ENCODE measurements around the gene RHOBTB1.
"Not testable (repeated sequence)": the region's sequence is repeated elsewhere in the genome, so short reads cannot be mapped to it uniquely, and the experiment has no call there.

The RHOBTB1 gene

DNA sequence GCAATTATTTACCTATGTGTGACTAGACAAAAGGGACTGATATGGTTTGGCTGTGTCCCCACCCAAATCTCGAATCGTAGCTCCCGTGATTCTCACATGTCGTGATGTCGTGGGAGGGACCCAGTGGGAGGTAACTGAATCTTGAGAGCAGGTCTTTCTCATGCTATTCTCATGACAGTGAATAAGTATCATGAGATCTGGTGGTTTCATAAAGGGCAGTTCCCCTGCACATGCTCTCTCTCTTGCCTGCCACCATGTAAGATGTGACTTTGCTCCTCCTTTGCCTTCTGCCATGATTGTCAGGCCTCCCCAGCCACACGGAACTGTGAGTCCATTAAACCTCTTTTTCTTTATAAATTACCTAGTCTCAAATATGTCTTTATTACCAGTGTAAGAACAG lies 37.2 kb downstream of the RHOBTB1 start:
- not testable (repeated sequence) for DNase-seq (ENCODE audit: low read depth in 2 of 2)

DNA sequence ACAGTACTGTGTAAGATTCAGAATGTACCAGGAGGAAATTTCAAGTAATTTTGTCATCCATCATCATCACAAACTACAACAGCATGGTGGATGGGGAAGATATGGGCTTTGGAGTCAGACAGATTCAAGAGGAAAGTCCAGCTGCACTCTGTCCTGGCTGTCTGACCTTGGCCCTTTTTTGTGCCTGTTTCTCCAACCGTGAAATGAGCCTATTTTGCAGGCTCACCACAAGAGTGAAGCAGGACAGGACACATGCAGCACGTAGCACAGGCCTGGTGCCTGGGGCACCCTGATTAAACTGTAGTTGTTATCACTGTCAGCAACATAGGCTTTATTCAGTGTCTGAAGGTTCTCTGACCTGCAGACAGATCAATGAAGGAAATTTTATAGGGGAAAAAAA lies 37.6 kb downstream of the RHOBTB1 start:
- no peak for DNase-seq (ENCODE audit: low read depth in 2 of 2)

DNA sequence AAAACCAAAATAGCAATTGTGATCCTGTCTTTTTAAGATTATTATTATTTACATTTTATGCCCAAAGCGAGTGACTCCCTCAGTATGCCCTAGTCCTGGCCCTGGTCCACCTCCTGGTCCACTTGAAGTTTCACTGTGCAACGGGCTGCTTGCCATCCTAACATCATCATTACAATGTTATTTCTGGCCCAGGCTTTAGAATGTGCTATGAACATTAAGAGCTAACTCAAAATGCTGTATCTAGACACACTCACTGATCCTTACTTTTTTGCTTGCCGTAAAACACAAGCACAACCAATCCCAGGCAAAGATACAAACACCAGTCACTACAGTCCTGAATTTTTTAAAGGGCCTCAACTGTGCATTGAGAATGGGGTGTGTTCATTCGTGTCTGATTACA lies 38.4 kb downstream of the RHOBTB1 start:
- no peak for DNase-seq (ENCODE audit: low read depth in 2 of 2)

DNA sequence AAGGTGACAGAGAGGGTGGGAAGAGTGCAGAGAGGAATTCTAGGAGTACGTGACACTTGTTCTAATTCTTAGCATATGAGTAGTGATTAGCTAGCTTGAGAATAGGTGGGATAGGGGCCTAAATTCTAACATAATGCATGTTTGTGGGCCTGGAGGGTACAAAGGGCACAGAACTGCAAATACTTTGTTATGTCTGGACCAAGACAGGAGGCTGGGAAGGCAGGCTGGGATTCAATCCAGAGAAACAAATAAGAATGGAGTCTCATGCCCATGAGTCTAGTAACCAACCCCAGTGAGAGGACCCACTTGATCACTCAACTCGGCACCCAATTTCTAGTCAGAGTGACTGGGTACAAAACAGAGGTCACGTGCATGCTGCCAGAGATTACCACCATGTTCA lies 40.9 kb downstream of the RHOBTB1 start:
- no peak for DNase-seq (ENCODE audit: low read depth in 2 of 2)

DNA sequence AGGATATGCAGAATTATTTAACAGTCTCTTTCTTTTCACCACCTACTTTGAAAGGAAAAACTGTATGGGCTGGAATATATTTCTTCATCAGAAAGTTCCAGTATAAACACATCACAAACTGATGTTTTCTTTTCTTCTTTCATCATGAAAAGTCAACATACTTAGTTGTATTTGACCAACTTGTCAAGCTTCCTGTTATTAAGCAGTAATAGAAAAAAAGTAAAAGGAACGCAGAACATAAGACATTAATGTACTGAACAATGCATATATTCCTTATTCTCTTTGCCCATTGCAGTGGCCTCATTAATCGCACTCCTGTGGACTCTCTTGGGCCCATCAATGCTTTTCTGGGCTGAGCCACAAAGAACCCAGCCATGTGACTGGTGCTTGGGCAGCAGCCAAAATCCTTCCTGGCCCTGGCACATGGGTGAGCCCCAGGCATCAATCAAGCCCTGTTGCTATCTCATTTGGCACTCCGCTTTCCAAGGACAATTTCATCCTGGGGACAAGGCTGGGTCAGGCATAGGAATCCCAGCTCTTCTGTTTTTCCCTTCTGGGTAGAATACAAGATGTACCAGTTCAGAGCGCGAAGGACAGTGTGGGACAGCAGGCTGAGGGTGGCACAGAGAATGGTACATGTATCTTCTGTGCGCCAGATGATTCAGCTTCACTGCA lies 42.3 kb downstream of the RHOBTB1 start:
- DNase-seq (ENCODE audit: low read depth in 2 of 2) = no peak

DNA sequence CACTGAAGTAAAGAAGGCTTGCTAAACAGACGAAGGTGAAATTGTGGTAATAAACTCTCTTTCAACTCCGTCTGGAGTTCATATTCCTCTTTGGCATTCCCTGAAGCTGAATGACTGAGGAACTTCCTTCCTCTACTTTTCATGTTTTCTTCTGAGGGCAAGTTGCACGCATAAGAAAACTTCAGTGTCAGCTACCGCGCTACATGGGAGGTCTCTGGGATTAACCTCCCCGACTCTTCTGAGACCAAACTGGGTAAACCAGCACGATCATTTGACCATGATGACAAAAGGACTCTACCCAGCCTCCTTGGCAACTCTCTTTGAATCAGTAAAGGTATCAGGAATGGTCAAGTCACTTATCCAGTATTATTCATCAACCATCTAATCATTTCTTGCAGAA lies 44.7 kb downstream of the RHOBTB1 start:
- no peak for DNase-seq (ENCODE audit: low read depth in 2 of 2)

DNA sequence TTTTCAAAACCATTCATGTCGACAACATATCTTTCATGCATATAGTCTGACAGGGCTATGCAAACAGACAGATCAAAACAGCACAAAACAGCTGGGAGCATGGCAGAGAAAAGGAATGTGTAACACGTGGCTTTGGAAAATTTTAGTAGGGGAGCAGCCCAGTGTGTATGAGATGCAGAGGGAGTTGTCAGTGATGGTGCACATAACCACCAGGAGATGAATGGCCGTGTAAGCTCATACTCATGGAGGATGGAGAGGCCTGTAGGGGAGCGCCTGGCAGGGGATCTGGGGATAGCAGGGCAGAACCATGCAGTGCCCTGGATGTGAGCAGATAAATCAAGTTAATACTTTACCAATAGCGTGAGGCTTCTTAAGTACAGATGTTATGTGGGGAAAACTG lies 45.7 kb downstream of the RHOBTB1 start:
- no peak for DNase-seq (ENCODE audit: low read depth in 2 of 2)

DNA sequence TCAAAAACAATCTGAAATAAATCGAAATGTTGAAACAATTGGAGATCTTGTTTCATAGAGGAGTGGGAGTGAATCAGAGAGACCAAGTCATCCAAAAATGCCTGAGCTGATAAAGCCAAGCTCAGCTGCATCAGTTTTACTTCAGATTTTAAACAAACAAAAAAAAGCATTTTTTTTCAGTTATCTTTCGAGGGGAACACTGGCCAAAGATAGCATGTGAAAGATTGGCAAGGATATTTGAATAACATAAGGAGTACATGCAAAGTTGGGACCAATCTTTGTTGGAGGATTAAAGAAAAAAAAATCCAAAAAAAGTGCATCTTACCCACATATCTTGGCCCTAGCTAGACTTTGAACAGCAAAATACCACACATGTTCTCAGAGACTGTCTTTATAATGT lies 47.2 kb downstream of the RHOBTB1 start:
- DNase-seq (ENCODE audit: low read depth in 2 of 2) = no peak

DNA sequence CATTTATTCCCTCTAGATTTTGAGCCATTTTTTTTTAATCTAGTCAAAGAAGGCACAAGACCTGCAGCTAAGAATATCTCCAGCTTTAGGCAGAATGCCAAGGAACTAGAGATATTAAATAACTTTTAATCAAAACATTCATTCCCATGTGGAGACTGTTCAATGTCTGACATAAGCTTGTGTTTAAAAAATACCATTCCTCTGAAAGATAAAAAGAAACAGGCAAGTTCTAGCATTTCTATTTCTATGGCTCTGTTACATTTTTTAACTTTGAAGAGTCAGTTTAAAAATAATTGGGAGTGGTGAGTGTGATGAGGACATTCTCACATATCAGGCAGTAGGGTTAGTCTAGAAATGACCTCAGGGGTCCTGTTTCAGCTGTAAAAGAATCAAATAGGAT lies 48.0 kb downstream of the RHOBTB1 start:
- DNase-seq (ENCODE audit: low read depth in 2 of 2) = no peak

DNA sequence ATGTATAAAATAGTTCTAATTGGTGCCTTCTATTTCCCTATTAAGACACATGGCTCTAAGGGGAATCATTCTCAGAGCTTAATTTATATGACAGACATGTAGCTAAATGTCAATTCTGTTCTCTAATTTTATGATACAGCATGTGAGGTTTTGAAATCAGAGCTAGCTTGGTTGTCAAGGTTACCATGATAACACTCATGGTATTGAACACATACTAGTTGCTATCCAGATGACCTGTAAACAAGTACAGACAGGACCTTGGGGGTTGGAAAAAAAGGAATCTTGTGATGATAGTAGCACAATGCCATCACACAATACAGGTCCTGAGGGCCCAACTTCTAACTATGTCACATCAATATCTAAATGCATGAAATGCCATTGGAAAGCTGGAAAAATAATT lies 49.2 kb downstream of the RHOBTB1 start:
- no peak for DNase-seq (ENCODE audit: low read depth in 2 of 2)

DNA sequence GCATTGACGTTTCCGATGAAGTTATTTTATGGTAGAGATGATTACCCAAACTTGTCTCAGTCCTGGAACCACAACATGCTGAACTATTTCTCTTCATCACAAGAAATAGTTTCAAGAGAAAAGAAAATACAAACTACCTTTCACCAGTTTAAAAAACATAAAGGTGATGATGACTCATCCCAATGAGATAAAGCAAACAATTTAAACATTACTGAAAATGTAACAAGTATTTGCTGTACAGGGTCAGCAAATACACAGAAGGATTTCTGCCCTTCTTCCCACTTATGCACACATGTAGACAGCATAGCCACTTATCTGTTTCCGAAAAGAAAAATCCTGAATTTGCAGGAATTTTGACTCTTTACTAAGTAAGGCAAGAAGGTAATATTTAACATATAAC lies 50.8 kb downstream of the RHOBTB1 start:
- no peak for DNase-seq (ENCODE audit: low read depth in 2 of 2)

DNA sequence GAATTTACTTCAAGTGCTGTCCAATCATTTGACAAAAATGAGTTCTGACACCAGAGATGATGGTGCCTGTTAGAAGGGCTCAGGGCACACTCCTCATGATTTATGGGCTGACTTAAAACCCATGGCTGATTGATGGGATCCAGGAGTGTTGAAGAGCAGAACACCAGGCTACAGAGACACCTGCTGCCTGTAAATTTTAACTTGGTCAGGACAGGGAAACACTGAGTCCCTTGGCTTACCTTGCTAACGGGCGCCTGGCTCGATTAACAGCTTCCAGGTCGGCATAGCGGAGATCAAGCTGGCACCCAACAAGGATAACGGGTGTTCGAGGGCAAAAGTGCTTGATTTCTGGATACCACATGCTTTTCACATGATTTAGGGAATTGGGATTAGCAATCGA lies 51.4 kb downstream of the RHOBTB1 start:
- DNase-seq (ENCODE audit: low read depth in 2 of 2) = no peak

DNA sequence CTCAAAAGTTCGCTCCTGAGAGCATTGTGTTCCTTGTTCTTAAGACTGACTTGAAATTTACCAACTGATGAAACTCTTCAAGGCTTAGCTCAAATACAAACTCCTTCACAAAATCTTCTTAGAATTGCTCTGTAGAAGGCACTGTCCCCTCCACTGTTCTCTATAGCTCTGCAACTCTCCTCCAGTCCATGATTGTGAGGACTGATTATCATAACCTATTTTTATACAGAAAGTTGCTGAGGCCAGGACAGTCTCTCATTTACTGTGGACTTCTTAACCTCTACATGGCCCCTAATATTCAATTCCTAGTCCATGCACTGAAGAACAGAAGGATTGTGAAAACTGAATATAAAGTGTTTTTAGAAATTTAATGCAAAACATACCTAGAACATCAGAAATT lies 53.2 kb downstream of the RHOBTB1 start:
- DNase-seq (ENCODE audit: low read depth in 2 of 2) = no peak

DNA sequence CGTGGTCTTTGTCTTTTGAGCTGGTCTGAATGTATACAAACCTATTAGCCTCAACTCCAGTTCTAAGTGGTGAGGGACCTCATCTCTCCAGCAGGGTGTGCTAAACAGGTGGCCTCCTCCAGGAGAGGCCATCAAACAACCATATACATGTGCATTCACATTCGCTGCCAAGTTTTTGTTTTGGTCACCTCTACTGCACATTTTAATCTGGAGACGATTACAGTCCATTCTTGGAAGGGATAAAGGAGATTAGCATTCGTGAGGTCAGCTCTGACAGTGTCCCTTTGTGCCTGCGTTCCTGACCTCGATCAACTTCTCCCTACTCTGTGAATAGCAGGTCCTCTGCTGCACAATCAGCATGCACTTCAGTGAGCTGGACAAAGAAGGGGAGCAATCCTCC lies 60.8 kb downstream of the RHOBTB1 start:
- DNase-seq (ENCODE audit: low read depth in 2 of 2) = no peak

DNA sequence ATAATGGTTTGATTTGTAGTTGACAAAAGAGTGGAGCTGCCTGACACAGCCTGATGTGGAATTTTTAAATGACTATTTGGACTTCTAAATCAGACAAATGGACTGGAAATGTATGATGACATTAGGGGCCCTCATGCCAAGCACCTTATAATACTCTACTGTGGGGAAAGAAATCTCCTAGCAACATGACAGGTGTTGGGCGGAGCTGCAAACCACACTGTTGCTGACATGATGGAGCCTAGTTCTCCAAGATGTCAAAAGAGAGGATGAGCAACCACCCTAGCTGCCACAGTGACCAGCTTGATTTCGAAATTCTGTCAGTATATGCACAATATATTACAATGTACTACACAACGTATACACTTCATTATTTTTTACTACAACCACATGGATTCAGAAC lies 65.8 kb downstream of the RHOBTB1 start:
- DNase-seq (ENCODE audit: low read depth in 2 of 2) = no peak

DNA sequence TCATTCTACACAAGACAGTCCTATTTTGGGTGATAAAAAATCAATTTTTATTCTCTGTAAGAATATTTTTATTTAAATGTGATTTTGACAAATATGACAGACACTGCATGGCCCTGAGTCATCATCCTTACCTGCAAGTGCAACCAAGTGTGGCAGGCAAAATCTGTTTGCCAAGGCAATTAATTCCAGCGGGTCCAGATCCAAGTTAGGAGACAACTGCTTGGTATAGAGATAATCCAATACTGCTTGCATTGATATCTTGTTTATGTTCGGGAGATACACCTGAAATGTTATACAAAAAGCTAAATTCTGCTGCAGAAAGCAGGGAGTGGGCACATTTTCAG lies 66.2 kb downstream of the RHOBTB1 start:
- DNase-seq (ENCODE audit: low read depth in 2 of 2) = no peak

DNA sequence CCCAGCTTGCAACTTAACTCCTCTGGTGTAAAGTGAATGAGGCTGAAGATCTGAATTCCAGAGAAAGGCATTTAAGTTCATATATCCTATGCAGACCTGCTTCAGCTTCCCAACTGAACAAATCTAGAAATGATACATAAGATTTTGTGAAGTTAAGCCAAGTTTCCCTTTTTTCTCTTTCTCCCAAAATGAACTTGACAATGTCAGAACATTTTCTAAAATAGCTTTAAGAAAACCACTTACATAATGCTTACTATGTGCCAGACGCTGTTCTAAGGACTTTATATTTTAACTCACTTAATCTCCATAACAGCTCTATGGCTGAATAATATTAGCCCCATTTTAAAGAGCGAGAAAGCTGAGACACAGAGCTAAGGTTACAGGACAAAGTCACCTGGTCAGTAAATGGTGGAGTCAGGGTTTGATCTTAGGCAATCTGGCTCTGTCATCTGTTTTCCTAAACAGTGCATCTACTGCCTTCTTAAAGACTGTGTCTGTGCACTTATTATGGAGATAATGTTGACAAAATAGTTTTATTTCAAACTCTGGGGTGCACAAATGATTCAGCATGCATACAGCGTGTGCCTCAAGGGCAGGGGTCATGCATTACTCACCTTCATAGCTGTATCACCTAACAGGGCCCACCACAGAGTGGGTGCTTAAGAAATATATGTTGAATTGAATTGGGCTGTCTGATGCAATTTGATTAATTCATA lies 66.8 kb downstream of the RHOBTB1 start:
- no peak for DNase-seq (ENCODE audit: low read depth in 2 of 2)

DNA sequence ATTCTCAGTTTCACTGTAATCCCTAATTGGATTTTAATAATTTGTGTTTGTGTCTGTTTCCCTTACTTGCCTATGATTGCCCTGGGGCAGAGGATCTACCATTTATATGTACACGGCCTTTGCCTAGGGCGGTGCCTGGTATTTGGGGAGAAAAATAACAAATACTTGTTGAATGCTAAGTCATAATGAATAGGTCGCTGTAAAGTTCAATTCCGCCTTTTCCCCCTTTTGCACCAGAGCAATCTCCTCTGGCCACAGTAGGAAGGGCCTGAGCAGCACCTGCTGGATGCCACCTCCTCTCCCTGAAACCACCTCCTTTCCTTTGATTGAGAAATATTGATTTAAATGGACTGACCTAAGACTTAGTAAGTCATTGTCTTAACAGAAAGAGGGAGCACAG lies 70.2 kb downstream of the RHOBTB1 start:
- no peak for DNase-seq (ENCODE audit: low read depth in 2 of 2)

DNA sequence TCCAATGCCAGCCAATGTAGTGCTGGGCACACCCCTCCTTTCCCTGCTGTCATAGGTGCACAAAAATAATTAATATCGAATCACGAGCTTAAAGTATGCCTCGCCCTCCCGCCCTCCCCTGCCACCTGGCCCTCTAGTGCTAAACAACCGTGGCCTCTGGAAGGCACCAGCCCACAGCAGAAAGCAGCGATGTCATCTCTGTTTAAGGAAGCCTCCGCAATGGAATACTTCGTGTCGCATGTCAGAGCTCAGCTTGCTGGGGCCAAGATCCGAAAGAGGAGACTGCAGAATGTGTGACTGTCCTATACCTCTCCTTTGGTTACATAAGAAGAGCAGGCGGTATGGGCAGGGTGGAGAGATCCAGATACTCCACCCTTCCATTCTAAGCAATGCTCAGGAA lies 71.5 kb downstream of the RHOBTB1 start:
- DNase-seq (ENCODE audit: low read depth in 2 of 2) = no peak

DNA sequence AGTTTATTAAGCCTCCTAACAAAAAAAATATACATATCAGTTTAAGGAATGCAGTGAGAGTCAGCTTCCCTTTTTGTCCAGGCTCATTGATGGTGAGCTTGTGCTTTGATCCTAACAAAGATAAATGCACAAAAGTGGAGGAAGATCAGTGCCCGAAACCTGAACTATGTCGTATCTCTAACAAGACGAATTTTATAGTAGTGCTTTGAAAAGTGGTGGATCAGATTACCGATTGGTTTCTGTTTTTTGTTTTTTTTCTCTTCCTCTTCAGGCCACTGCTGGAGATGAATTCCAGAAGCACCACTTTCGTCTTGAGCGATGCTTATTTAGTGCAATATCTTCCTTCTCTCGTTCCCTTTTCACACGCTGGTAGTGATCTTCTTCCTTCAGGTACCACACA lies 72.8 kb downstream of the RHOBTB1 start:
- DNase-seq (ENCODE audit: low read depth in 2 of 2) = no peak

DNA sequence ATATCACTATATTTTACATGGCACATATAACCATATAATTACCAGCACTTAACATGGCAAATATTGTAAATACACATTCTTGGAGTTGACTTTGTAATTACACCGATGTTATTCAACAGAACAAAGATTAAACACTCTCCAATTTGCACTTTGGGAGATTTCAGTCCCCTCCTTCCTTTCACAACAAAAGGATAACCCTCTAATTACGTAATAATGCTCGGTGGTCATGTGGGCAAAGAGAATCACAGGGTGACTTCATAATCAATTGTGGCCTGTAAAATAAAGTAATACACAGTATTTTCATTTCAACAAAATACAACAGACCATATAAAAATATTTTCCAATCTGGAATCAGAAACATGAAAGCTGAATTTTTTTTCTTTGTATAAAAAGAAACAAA lies 73.2 kb downstream of the RHOBTB1 start:
- no peak for DNase-seq (ENCODE audit: low read depth in 2 of 2)

DNA sequence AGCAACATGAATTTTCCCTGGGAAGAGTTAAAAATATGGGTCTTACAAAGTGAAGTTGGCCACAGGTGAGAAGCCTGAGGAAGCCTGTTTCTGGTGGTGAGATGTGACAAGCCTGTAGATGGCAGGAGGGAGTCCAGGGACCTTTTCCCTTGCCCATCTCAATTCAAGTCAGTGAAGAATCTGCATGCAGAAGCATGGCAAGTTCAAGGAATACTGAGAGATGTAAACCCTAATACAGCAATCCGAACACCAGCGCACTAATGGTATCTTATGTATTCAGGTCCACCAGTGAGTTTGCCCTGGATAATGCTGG lies 73.6 kb downstream of the RHOBTB1 start:
- DNase-seq (ENCODE audit: low read depth in 2 of 2) = no peak

DNA sequence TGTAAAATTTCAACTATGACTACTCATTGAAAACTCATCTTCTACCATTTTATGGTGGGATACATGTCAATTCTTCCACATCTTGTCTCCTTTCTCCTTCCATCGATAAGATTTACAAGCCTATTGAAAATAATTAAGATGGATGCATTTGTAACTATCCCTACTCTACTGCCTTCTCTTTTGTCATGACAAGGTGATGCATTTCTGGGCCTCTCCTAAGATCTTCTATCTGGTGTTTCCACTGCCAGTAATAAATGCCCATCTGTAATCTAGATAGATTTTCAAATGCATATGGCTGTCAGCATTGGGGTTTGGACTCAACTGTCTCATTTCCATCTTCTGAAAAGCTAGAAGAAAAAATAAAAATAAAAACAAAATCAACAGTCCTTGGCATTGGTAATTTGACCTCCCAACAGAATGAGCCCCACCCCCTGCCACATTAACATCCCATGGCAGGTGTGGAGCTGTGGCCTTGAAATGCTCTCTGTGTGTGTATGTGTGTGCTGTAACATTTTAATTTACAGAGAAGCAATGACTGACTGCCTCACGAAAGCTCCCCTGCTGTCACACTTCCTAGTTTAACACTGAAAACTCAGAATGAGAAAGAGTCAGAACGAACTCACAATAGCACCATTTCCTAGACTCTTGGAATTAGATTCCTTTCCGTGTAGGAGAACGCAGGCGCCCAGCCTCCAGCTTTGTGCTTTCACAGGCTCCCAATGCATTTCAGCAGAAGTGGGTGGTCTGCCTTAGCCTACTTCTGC lies 74.2 kb downstream of the RHOBTB1 start:
- no peak for DNase-seq (ENCODE audit: low read depth in 2 of 2)

Measured in stimulated activated CD4-positive, alpha-beta T cell treated with anti-CD3 and anti-CD28 coated beads, Interleukin-1b, Interleukin-23, amount 100 ng/mL, for 1 hour (primary cell).